Caco-2 (cell line): Measurements from ENCODE around the gene RGS7. TPM values are rescaled to one million over a fixed set of nuclear protein-coding genes. Genes with fewer than 3 reads are reported as not detected.

Source experiments
- BruUV-seq: library from RNA; stranded (reverse); fragments of 400-500 nt; replicated peaks from 2 replicates; lab custom pipeline; 2021; lab: Mats Ljungman, UMichigan
- CTCF ChIA-PET: fragments of 300-600 bp; sonication (Branson Sonifier 250); formaldehyde crosslinking; loops from one replicate; lab custom pipeline; 2022; ENCODE audit warnings: antibody characterized with exemption; lab: Charles Lee
- POLR2A ChIA-PET: fragments of 300-600 bp; sonication (Branson Sonifier 250); formaldehyde crosslinking; loops from one replicate; lab custom pipeline; 2022; ENCODE audit warnings: antibody characterized with exemption; lab: Charles Lee
- DNase-seq, 2 experiments: peaks; one replicate each; pipeline versions ENCODE4 v3.0.0 to v3.0.0-alpha.2; 2020 to 2022
- H3K27me3 ChIP-seq: replicated peaks from 2 replicates; pipeline ENCODE4 v1.6.0; 2011; ENCODE audit warnings: low read length; ENCODE audit not compliant: control insufficient read depth, insufficient read depth
- H3K36me3 ChIP-seq: 2 replicates; pipeline ENCODE4 v1.5.1; 2011; ENCODE audit warnings: low read length; ENCODE audit not compliant: control insufficient read depth, insufficient read depth
- H3K4me1 ChIP-seq: fragments of 250-450 bp; sonication (Bioruptor Pico); 2 replicates; pipeline ENCODE4 v1.5.1; 2020; ENCODE audit warnings: mild to moderate bottlenecking
- H3K4me3 ChIP-seq: 2 replicates; pipeline ENCODE4 v1.5.1; 2011; ENCODE audit warnings: low read depth, mild to moderate bottlenecking, control low read depth, low read length
- H3K9me3 ChIP-seq: fragments of 250-450 bp; sonication (Bioruptor Pico); 2 replicates; pipeline ENCODE4 v1.5.1; 2020; ENCODE audit warnings: mild to moderate bottlenecking, moderate library complexity
- H3K27ac Mint-ChIP-seq: one replicate; pipeline ENCODE4 v1.8.0; 2022; ENCODE audit warnings: mixed read lengths; ENCODE audit not compliant: unreplicated experiment
- H3K27me3 Mint-ChIP-seq: one replicate; pipeline ENCODE4 v1.8.0; 2022; ENCODE audit warnings: mixed read lengths; ENCODE audit not compliant: insufficient read depth, unreplicated experiment
- H3K36me3 Mint-ChIP-seq: one replicate; pipeline ENCODE4 v1.8.0; 2022; ENCODE audit warnings: mild to moderate bottlenecking, mixed read lengths; ENCODE audit not compliant: insufficient read depth, unreplicated experiment
- H3K4me1 Mint-ChIP-seq: one replicate; pipeline ENCODE4 v1.8.0; 2022; ENCODE audit warnings: low read depth, mixed read lengths; ENCODE audit not compliant: unreplicated experiment
- H3K4me3 Mint-ChIP-seq: one replicate; pipeline ENCODE4 v1.8.0; 2022; ENCODE audit warnings: mild to moderate bottlenecking, moderate library complexity, mixed read lengths; ENCODE audit not compliant: unreplicated experiment
- H3K9me3 Mint-ChIP-seq: one replicate; pipeline ENCODE4 v1.8.0; 2022; ENCODE audit warnings: mixed read lengths; ENCODE audit not compliant: unreplicated experiment
- CTCF ChIP-seq, 2 experiments: fragments of 200-600 bp in 1 of 2; IDR thresholded peaks; 1 replicate in 1 of 2; 2 replicates in 1 of 2; pipeline versions ENCODE4 v1.5.1 to v1.8.0; 2011 to 2022; ENCODE audit warnings: antibody characterized with exemption in 1 of 2, control low read depth in 1 of 2, inconsistent platforms in 1 of 2, low read depth in 1 of 2, low read length in 1 of 2, mild to moderate bottlenecking in 1 of 2, moderate library complexity in 1 of 2; ENCODE audit not compliant: insufficient read depth in 1 of 2, severe bottlenecking in 1 of 2, unreplicated experiment in 1 of 2
- intact Hi-C: fragments of 100-400 bp; cut with micrococcal nuclease; formaldehyde crosslinking; loops from one replicate; pipeline ENCODE4 v1.10.0; 2022; ENCODE audit not compliant: unreplicated experiment
- total RNA-seq: library from RNA; stranded (reverse); gene quantifications from 2 replicates; pipeline ENCODE4 v1.2.3, GENCODE V29; 2022

Gene RGS7
- total RNA-seq, 1 experiment from 2014 or later: not detected

- H3K4me1 Mint-ChIP-seq: no peaks in the 10 kb centered on the region
- POLR2A ChIA-PET: no interaction called here
Measured at GRCh38 chr1:241086686-241087085, 270.3 kb downstream of the RGS7 start.

GRCh38 chr1:241083285-241083684 lies 273.7 kb downstream of the RGS7 start:
- Histone ChIP-seq H3K9me3 (no peaks in the 10 kb centered on the region), H3K4me1 (no peaks in the 10 kb centered on the region), H3K27me3 (no peaks in the 10 kb centered on the region), H3K36me3 (no peaks in the 10 kb centered on the region), H3K4me3 (no peak overlapping the region)
- Mint-ChIP-seq H3K4me3 (no peak overlapping the region), H3K27me3 (no peaks in the 10 kb centered on the region), H3K36me3 (no peaks in the 10 kb centered on the region), H3K9me3 (no peaks in the 10 kb centered on the region), H3K4me1 (no peaks in the 10 kb centered on the region), H3K27ac (no peak overlapping the region)
- ChIA-PET CTCF (no interaction called here), POLR2A (no interaction called here)
- TF ChIP-seq CTCF (IDR thresholded peaks at IDR 0.05; ENCODE audit: insufficient read depth in 1 of 2, low read depth in 1 of 2, low read length in 1 of 2, severe bottlenecking in 1 of 2, unreplicated experiment in 1 of 2): no peak
- intact Hi-C loops: no loop called here
- DNase-seq: no peak
- no TSS peak for BruUV-seq

More at GRCh38 chr1:241086686-241087085, 270.3 kb downstream of the RGS7 start:
- DNase-seq: no peak
- Histone ChIP-seq H3K9me3 (no peaks in the 10 kb centered on the region), H3K36me3 (no peaks in the 10 kb centered on the region), H3K4me1 (no peaks in the 10 kb centered on the region), H3K27me3 (no peaks in the 10 kb centered on the region), H3K4me3 (no peak overlapping the region)
- TF ChIP-seq CTCF (IDR thresholded peaks at IDR 0.05; ENCODE audit: insufficient read depth in 1 of 2, low read depth in 1 of 2, low read length in 1 of 2, severe bottlenecking in 1 of 2, unreplicated experiment in 1 of 2): no peak
- H3K27me3 Mint-ChIP-seq: no peaks in the 10 kb centered on the region
- no peaks in the 10 kb centered on the region for H3K9me3 Mint-ChIP-seq
- BruUV-seq: no TSS peak
- H3K36me3 Mint-ChIP-seq: no peaks in the 10 kb centered on the region
- intact Hi-C loops: no loop called here
- H3K27ac Mint-ChIP-seq: no peak overlapping the region
- H3K4me3 Mint-ChIP-seq: no peak overlapping the region
- CTCF ChIA-PET: no interaction called here

- Mint-ChIP-seq H3K27me3 (no peaks in the 10 kb centered on the region), H3K4me3 (no peak overlapping the region), H3K9me3 (no peaks in the 10 kb centered on the region), H3K4me1 (no peaks in the 10 kb centered on the region), H3K27ac (no peak overlapping the region), H3K36me3 (no peaks in the 10 kb centered on the region)
- BruUV-seq: no TSS peak
- DNase-seq: no peak
- ChIA-PET CTCF (no interaction called here), POLR2A (no interaction called here)
- H3K4me3 ChIP-seq: no peak overlapping the region
- TF ChIP-seq CTCF (IDR thresholded peaks at IDR 0.05; ENCODE audit: insufficient read depth in 1 of 2, low read depth in 1 of 2, low read length in 1 of 2, severe bottlenecking in 1 of 2, unreplicated experiment in 1 of 2): no peak
- H3K4me1 ChIP-seq: no peaks in the 10 kb centered on the region
- H3K36me3 ChIP-seq: no peaks in the 10 kb centered on the region
- H3K9me3 ChIP-seq: no peaks in the 10 kb centered on the region
- no peaks in the 10 kb centered on the region for H3K27me3 ChIP-seq
- intact Hi-C loops: no loop called here
Measured at GRCh38 chr1:241081473-241081872, 275.5 kb downstream of the RGS7 start.
